T-helper 9 cell (primary cell): ENCODE measurements around the gene TP63.
"Not testable (repeated sequence)": the region's sequence is repeated elsewhere in the genome, so short reads cannot be mapped to it uniquely, and the experiment has no call there.

Experiments used
- DNase-seq: peaks from one replicate; pipeline ENCODE4 v3.0.0-alpha.2; 2020
- total RNA-seq, 2 donors: gene quantifications; one replicate each; lab custom pipeline; 2026; lab: John Stamatoyannopoulos, UW

Gene TP63
- 0.14 to 0.48 reads per million in 2 donors for total RNA-seq

- no peak for DNase-seq
Measured at GRCh38 chr3:189631373-189631408, at the start of gene TP63. Gene TP63 (plus strand): TSS chr3:189631389. CDS start chr3:189631516, 127 bp downstream.

GRCh38 chr3:189582179-189582578 is 49.0 kb upstream of the TP63 start:
- no peak for DNase-seq

- no peak for DNase-seq
Measured at GRCh38 chr3:189584645-189585044, 46.5 kb upstream of the TP63 start.

- DNase-seq: no peak
Measured at GRCh38 chr3:189586941-189587663, 44.1 kb upstream of the TP63 start.

GRCh38 chr3:189587664-189588040 is 43.5 kb upstream of the TP63 start:
- DNase-seq: no peak

- no peak for DNase-seq
Measured at GRCh38 chr3:189588070-189588469, 43.1 kb upstream of the TP63 start.

GRCh38 chr3:189588475-189589178 is 42.6 kb upstream of the TP63 start:
- DNase-seq: no peak

- DNase-seq: no peak
Measured at GRCh38 chr3:189589179-189589569, 42.0 kb upstream of the TP63 start.

GRCh38 chr3:189590223-189590622 is 41.0 kb upstream of the TP63 start:
- no peak for DNase-seq

GRCh38 chr3:189593581-189593980 is 37.6 kb upstream of the TP63 start:
- no peak for DNase-seq

GRCh38 chr3:189596078-189596979 is 34.9 kb upstream of the TP63 start:
- not testable (repeated sequence) for DNase-seq

GRCh38 chr3:189597918-189598317 is 33.3 kb upstream of the TP63 start:
- DNase-seq: no peak

GRCh38 chr3:189598530-189599225 is 32.5 kb upstream of the TP63 start:
- no peak for DNase-seq

GRCh38 chr3:189602471-189602870 is 28.7 kb upstream of the TP63 start:
- no peak for DNase-seq

GRCh38 chr3:189605717-189606116 is 25.5 kb upstream of the TP63 start:
- DNase-seq: no peak

GRCh38 chr3:189606774-189607173 is 24.4 kb upstream of the TP63 start:
- no peak for DNase-seq

- not testable (repeated sequence) for DNase-seq
Measured at GRCh38 chr3:189612641-189613040, 18.5 kb upstream of the TP63 start.

- DNase-seq: no peak
Measured at GRCh38 chr3:189613122-189613521, 18.1 kb upstream of the TP63 start.

- DNase-seq: no peak
Measured at GRCh38 chr3:189621948-189622603, 9.1 kb upstream of the TP63 start.

- no peak for DNase-seq
Measured at GRCh38 chr3:189622629-189623028, 8.6 kb upstream of the TP63 start.

GRCh38 chr3:189624130-189624529 is 7.1 kb upstream of the TP63 start:
- DNase-seq: no peak

- no peak for DNase-seq
Measured at GRCh38 chr3:189625071-189625470, 6.1 kb upstream of the TP63 start.

- no peak for DNase-seq
Measured at GRCh38 chr3:189625572-189625971, 5.6 kb upstream of the TP63 start.
